Omental fat pad (tissue), 4 donors: Measurements from ENCODE around the gene SLC12A7. TPM values are rescaled to one million over a fixed set of nuclear protein-coding genes. Genes with fewer than 3 reads are reported as not detected.
A peak's percentile ranks its signal among the peaks of the same experiment; 100 is the strongest.

ENCODE experiments used
- ATAC-seq: fragments of 150-250 bp; one replicate; pipeline ENCODE4 v1.9.1; 2016; ENCODE audit warnings: mild to moderate bottlenecking, moderate library complexity; ENCODE audit not compliant: low FRiP score
- DNase-seq: peaks from one replicate; pipeline ENCODE4 v3.0.0-alpha.2; 2019; ENCODE audit warnings: low spot score
- total RNA-seq, 4 donors: library from RNA; depleted of rRNA; stranded (reverse); fragments of >200 nt; gene quantifications; one replicate each; pipeline ENCODE4 v1.1.0, GENCODE V29; 2016
- TF ChIP-seq, protein P1 (sequence below), 3 donors: fragments of 450-650 bp; IDR thresholded peaks; one replicate each; pipeline ENCODE4 v1.5.1; 2016 to 2017; ENCODE audit warnings: antibody characterized with exemption in 3 of 3, mild to moderate bottlenecking in 3 of 3, moderate library complexity in 2 of 3

The SLC12A7 gene
- total RNA-seq, 4 donors from 2014 or later = 17.2 to 39.0 (median 27.5) TPM

DNA sequence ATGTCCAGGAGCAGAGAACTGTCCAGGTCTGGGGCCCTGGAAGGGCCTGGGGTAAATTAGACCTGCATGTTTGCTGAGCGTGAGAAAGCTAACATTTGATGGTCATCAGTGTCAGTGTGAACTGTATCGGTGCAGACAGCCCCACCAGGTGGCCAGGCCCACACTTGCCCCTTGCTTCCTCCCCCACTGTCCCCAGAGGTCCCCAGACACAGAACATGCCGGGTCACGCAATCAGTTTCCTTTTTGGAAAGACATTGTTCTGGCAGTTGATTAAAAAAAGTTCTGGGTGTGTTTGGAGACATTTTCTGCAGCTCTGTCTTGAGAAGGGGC is 101.7 kb downstream of the SLC12A7 start:
- ATAC-seq (no peak), DNase-seq (peak; percentile 12)
- TF ChIP-seq, protein P1, sequence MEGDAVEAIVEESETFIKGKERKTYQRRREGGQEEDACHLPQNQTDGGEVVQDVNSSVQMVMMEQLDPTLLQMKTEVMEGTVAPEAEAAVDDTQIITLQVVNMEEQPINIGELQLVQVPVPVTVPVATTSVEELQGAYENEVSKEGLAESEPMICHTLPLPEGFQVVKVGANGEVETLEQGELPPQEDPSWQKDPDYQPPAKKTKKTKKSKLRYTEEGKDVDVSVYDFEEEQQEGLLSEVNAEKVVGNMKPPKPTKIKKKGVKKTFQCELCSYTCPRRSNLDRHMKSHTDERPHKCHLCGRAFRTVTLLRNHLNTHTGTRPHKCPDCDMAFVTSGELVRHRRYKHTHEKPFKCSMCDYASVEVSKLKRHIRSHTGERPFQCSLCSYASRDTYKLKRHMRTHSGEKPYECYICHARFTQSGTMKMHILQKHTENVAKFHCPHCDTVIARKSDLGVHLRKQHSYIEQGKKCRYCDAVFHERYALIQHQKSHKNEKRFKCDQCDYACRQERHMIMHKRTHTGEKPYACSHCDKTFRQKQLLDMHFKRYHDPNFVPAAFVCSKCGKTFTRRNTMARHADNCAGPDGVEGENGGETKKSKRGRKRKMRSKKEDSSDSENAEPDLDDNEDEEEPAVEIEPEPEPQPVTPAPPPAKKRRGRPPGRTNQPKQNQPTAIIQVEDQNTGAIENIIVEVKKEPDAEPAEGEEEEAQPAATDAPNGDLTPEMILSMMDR (IDR thresholded peaks at IDR 0.05) = no peak

DNA sequence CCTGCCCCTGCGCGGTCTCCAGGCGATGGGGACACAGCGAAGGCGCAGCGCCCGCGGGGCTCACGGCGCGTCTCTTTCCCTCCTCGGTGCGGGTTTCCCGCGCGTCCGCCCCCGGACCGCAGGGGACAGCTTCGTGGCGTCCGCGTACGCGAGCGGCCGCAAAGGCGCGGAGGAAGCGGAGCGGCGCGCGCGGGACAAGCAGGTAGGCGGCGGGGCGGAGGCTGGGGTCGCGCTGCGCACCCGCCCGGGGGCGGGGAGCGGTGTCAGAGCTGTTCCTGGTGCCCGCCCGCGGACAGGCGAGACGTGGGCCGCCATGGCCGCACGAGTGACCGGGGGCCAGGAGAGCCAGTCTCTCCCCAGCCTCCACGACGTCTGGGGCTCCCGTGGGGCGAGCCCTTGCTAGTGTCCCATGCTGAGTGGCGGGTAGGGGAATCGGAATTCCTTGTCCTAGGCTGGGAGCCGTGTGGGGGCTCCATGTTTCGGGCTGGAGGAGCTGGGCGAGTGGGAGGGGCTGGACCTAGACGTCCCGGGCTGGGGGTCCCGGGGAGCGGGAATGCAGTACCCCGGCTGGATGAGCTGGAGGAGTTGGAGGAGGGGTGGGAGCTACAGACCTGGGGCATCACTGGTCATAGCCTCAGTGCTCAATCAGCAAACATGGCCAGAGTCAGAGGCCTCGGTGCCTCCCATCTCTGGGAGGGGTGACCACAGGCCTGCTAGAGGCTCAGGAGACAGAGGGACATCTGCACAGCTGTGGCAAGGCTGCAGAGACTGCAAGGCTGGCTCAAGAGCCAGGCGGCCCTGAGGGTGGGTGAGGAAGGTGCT is 102.3 kb downstream of the SLC12A7 start:
- TF ChIP-seq, protein P1 (IDR thresholded peaks at IDR 0.05) = no peak
- DNase-seq = peak; percentile 21
- ATAC-seq = no peak

DNA sequence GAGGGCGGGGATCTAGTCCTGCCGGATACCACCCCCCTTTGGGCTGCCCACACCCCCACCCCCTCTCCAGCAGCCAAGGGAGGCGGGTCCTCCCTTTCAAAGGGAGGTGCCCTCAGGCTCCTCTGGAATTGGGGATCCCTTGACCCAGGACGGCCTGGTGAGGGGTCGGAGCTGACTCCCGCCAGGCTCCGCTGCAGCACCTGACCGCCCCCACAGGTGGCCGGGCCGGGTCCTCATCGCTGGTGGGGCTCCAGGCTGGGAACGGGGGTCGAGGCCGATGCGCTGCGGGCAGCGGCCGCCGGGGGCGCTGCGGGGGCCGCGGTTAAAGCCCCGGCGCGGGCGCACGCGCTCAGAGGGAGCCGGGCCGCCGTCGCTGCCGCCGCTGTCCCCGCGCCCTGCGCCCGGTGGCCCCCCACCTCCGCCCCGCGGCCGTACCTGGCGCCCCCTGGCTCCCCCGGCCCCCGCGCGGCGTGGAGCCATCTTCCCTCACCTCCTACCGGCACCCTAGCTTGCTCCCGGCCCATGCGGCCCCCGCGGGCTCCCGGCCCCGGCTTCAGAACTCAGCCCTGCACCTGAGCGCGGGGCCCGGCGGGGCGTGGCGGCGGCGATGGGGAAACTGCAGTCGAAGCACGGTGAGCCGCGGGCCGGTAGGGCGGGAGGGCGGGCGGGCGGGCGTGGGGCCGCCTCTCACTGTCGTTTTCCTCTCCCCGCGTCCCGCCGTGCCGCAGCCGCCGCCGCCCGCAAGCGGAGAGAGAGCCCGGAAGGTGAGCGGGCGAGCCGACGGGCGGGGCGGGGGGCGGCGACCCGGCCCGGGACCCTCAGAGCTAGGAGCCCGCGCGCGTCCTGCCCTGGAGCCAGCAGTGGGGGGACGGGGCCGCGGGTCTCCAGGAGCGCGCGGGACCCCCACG is 103.2 kb downstream of the SLC12A7 start, which contains the start of gene NKD2:
TSS of gene NKD2 (plus strand) at position 352 of the 908 bp plus-strand sequence. CDS start at position 608, 256 bp downstream.
- ATAC-seq = peak; percentile 42
- TF ChIP-seq, protein P1 (IDR thresholded peaks at IDR 0.05) = peak in 1 of 3 donors; percentile 25
- peak; percentile 23 for DNase-seq

DNA sequence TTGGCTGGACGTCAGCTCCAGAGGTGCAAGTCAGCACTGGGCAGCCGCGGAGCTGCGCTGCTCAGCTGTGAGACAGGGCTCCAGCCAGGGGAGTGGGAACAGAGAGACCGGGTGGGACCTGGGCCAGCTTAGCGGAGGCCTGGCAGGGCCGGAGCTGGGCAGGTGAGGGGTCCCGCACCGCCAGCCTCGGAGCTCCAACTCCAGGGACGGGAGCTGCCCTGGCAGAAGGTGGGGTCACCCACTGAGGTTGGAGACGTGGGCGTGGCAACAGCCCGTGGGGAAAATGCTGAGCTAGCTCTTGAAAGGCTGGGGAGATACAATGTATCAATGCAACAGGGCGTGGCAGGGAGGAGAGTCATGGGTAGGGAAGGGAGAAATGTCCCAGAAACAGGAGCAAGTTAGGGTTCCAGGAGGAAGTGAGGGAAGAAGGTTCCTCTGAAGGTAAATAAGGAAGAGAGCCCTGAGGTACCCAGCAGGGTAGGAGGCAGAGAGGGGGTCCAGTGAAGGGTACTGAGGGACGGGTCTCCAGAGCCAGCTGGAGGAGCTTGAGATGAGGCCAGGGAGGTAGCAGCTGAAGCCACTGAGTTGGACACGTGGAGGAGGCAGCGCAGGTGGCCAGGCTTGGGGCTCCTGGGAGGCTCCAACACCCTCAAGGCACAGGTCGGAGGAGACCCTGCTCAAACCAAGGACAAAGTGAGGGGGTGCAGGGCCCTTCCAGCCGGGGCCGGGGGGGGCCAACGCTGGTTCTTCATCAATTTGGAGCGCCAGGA is 104.0 kb downstream of the SLC12A7 start:
- no peak for ATAC-seq
- TF ChIP-seq, protein P1 (IDR thresholded peaks at IDR 0.05) = no peak
- peak; percentile 18 for DNase-seq

DNA sequence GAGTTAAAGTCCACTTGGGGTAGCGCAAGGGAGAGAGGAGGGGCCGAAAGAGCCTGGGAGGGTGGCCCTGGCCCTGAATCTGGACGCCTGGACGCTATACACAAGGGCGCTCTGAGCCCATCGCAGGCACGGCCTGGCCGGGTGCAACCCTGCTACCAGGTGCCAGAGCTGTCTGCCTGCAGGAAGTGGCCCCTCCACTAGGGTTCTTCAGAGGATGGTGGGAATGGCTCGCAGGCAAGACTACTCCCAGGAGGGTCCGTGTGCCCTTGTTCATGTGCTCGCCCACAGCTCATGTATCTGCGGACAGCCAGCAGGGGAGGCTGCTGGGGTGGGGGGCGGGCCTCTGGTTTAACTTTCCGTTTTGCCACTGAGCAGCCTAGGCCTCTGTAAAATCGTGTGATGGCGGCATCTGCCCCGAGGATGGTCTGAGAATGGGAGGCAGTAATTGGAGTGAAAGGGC is 104.6 kb downstream of the SLC12A7 start:
- DNase-seq = peak; percentile 6
- TF ChIP-seq, protein P1 (IDR thresholded peaks at IDR 0.05) = no peak
- no peak for ATAC-seq

DNA sequence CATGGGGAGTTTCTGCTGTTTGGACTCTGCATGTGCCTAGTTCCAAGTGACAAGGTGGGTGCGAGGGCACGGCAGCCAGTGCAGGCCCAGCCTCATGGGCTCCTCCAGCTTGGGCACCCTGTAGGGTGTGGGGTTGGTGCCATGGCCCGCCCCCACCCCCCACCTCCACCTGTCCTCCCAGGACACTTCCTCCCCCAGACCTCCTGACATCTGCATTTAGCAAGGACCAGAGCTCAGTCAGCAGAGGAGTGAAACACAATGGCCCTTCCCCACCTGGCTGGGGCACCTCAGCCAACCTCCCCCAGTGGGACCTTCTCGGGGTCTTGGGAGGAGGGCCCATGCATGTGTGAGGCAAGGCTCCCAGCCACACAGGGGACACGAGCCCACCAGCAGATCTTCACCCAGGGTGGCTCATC is 105.2 kb downstream of the SLC12A7 start:
- TF ChIP-seq, protein P1 (IDR thresholded peaks at IDR 0.05) = no peak
- peak; percentile 16 for DNase-seq
- no peak for ATAC-seq
